Transverse colon (tissue), 4 donors: Measurements from ENCODE around the gene NRP1. TPM values are rescaled to one million over a fixed set of nuclear protein-coding genes. Genes with fewer than 3 reads are reported as not detected.

Experiments used
- DNase-seq: peaks from one replicate; pipeline ENCODE4 v3.0.0-alpha.2; 2019
- H3K27ac ChIP-seq, 4 donors: fragments of 200-600 bp; sonication (generic); 2 replicates each; pipeline ENCODE4 v1.5.1; 2016 to 2018; ENCODE audit warnings: inconsistent platforms in 4 of 4
- H3K27me3 ChIP-seq: fragments of 200-600 bp; sonication (generic); 2 replicates; pipeline ENCODE4 v1.5.1; 2017; ENCODE audit warnings: inconsistent platforms
- H3K36me3 ChIP-seq, 4 donors: fragments of 200-600 bp; sonication (generic); 2 replicates each; pipeline ENCODE4 v1.5.1; 2017 to 2019; ENCODE audit warnings: inconsistent platforms in 4 of 4
- H3K4me1 ChIP-seq, 4 donors: fragments of 200-600 bp; sonication (generic); 2 replicates each; pipeline ENCODE4 v1.5.1; 2017 to 2020; ENCODE audit warnings: inconsistent platforms in 4 of 4
- H3K4me3 ChIP-seq, 4 donors: fragments of 200-600 bp; sonication (generic); 1 replicate in 1 of 4; 2 replicates in 3 of 4; pipeline versions ENCODE4 v1.5.1 to v1.6.1; 2017 to 2019; ENCODE audit warnings: inconsistent platforms in 4 of 4
- H3K9me3 ChIP-seq, 2 donors: fragments of 200-600 bp; sonication (generic); 2 replicates each; pipeline ENCODE4 v1.5.1; 2017 to 2019; ENCODE audit warnings: inconsistent platforms in 2 of 2
- CTCF ChIP-seq, 5 experiments: fragments of 200-600 bp in 3 of 5; fragments of 450-650 bp in 2 of 5; sonication (generic) in 3 of 5; IDR thresholded peaks; 1 replicate in 2 of 5; 2 replicates in 3 of 5; pipeline ENCODE4 v1.5.1; 2016 to 2017; ENCODE audit warnings: antibody characterized with exemption in 5 of 5, inconsistent platforms in 3 of 5, mild to moderate bottlenecking in 2 of 5, moderate library complexity in 1 of 5
- EP300 ChIP-seq: sonication (generic); formaldehyde crosslinking; IDR thresholded peaks from one replicate; pipeline ENCODE4 v1.6.1; 2017; ENCODE audit warnings: antibody characterized with exemption, low read depth
- POLR2A ChIP-seq: fragments of 450-650 bp; IDR thresholded peaks from one replicate; pipeline ENCODE4 v1.6.1; 2016; ENCODE audit warnings: antibody characterized with exemption, mild to moderate bottlenecking, moderate library complexity
- POLR2AphosphoS5 ChIP-seq, 3 donors: sonication (generic); formaldehyde crosslinking; IDR thresholded peaks; one replicate each; pipeline ENCODE4 v1.6.1; 2016; ENCODE audit warnings: antibody characterized with exemption in 3 of 3
- WGBS, 2 donors: methylation state at CpG; one replicate each; pipeline ENCODE4 v1.1.5; 2018; ENCODE audit warnings: low coverage in 1 of 2; 5-methylcytosine and 5-hydroxymethylcytosine counted together
- in situ Hi-C, 4 donors: fragments of 200-750 bp; cut with MboI; loops; one replicate each; pipeline versions ENCODE4 v1.15.0 to v1.15.1; 2017; ENCODE audit warnings: low sequenced_read_pairs in 3 of 4, low pct_ligation_motif_present in 1 of 4, low pct_unique_long_range_greater_than_20kb in 1 of 4
- intact Hi-C: fragments of 100-400 bp; cut with DNase I; formaldehyde crosslinking; loops from one replicate; pipeline ENCODE4 v1.15.1; 2023; ENCODE audit warnings: low total_unique reads
- total RNA-seq, 4 donors: library from RNA; depleted of rRNA; stranded (reverse); fragments of >200 nt; gene quantifications; one replicate each; pipeline ENCODE4 v1.1.0, GENCODE V29; 2016

Gene NRP1
- total RNA-seq, 4 donors from 2014 or later = 14.1 to 35.5 (median 19.5) TPM

- intact Hi-C loops = no loop called here
- Histone ChIP-seq H3K4me3 (no peak overlapping the region), H3K9me3 (no peaks in the 10 kb centered on the region), H3K36me3 (no peaks in the 10 kb centered on the region), H3K4me1 (peaks cover 0 to 13% (median 12%) of the 10 kb centered on the region in 4 donors), H3K27ac (no peak overlapping the region), H3K27me3 (no peaks in the 10 kb centered on the region)
- in situ Hi-C loops = no loop called here
- no peak for DNase-seq
- TF ChIP-seq POLR2AphosphoS5 (IDR thresholded peaks at IDR 0.05) (no peak), EP300 (no peak), CTCF (IDR thresholded peaks at IDR 0.05) (no peak), POLR2A (no peak)
- WGBS, 2 donors = 11 to 31% methylated on average over 1 to 5 of the region's 5 CpGs
These were observed 28.3 kb downstream of the NRP1 start for GRCh38 chr10:33306126-33306525.

GRCh38 chr10:33304423-33305225 lies 29.8 kb downstream of the NRP1 start:
- intact Hi-C loops = no loop called here
- in situ Hi-C loops = no loop called here
- 82% methylated on average over 6 of the region's 6 CpGs; no CpG with 5 or more reads in 1 of the 2 donors for WGBS, 2 donors
- TF ChIP-seq EP300 (no peak), POLR2A (no peak), POLR2AphosphoS5 (IDR thresholded peaks at IDR 0.05) (no peak)
- DNase-seq = no peak
- Histone ChIP-seq H3K36me3 (no peaks in the 10 kb centered on the region), H3K27me3 (no peaks in the 10 kb centered on the region), H3K9me3 (no peaks in the 10 kb centered on the region), H3K4me1 (peaks cover 0 to 20% (median 15%) of the 10 kb centered on the region in 4 donors), H3K4me3 (no peak overlapping the region), H3K27ac (no peak overlapping the region)

GRCh38 chr10:33303988-33304387 lies 30.5 kb downstream of the NRP1 start:
- Histone ChIP-seq H3K27ac (no peak overlapping the region), H3K4me1 (peaks cover 0 to 20% (median 15%) of the 10 kb centered on the region in 4 donors), H3K36me3 (no peaks in the 10 kb centered on the region), H3K27me3 (no peaks in the 10 kb centered on the region), H3K9me3 (no peaks in the 10 kb centered on the region), H3K4me3 (no peak overlapping the region)
- in situ Hi-C loops = no loop called here
- 67 to 69% methylated on average over 3 of the region's 3 CpGs for WGBS, 2 donors
- TF ChIP-seq EP300 (no peak), POLR2AphosphoS5 (IDR thresholded peaks at IDR 0.05) (no peak), CTCF (IDR thresholded peaks at IDR 0.05) (no peak), POLR2A (no peak)
- no peak for DNase-seq
- intact Hi-C loops = no loop called here

- 70% methylated on average over 2 of the region's 2 CpGs; no CpG with 5 or more reads in 1 of the 2 donors for WGBS, 2 donors
- H3K36me3 ChIP-seq = no peaks in the 10 kb centered on the region
- in situ Hi-C loops = no loop called here
- no peaks in the 10 kb centered on the region for H3K27me3 ChIP-seq
- no peak for DNase-seq
- no peaks in the 10 kb centered on the region for H3K9me3 ChIP-seq
- TF ChIP-seq POLR2A = no peak
- no peak for TF ChIP-seq POLR2AphosphoS5 (IDR thresholded peaks at IDR 0.05)
- no peak for TF ChIP-seq CTCF (IDR thresholded peaks at IDR 0.05)
- TF ChIP-seq EP300 = no peak
- intact Hi-C loops = no loop called here
- peak overlapping the region in 1 of 4 donors; percentile 9 for H3K27ac ChIP-seq
- H3K4me3 ChIP-seq = no peak overlapping the region
- peaks cover 0 to 20% (median 15%) of the 10 kb centered on the region in 4 donors for H3K4me1 ChIP-seq
These were observed 32.1 kb downstream of the NRP1 start for GRCh38 chr10:33302208-33302829.
